Prostate gland (tissue), 2 donors: ENCODE results near the gene PRSS33. TPM values are rescaled to one million over a fixed set of nuclear protein-coding genes. Genes with fewer than 3 reads are reported as not detected.

ENCODE experiments used
- DNase-seq: peaks from one replicate; pipeline ENCODE4 v3.0.0-alpha.2; 2019; ENCODE audit warnings: low spot score
- H3K27ac ChIP-seq, 2 donors: fragments of 200-600 bp; sonication (generic); 2 replicates each; pipeline ENCODE4 v1.5.1; 2017 to 2019
- H3K27me3 ChIP-seq: fragments of 200-600 bp; sonication (generic); replicated peaks from 2 replicates; pipeline ENCODE4 v1.5.1; 2019; ENCODE audit not compliant: insufficient read depth
- H3K36me3 ChIP-seq, 2 donors: fragments of 200-600 bp; sonication (generic); 1 replicate in 1 of 2; 2 replicates in 1 of 2; pipeline versions ENCODE4 v1.5.1 to v1.8.1; 2017 to 2019
- H3K4me1 ChIP-seq: fragments of 200-600 bp; sonication (generic); replicated peaks from 2 replicates; pipeline ENCODE4 v1.5.1; 2019
- H3K4me3 ChIP-seq, 2 donors: fragments of 200-600 bp; sonication (generic); 2 replicates each; pipeline ENCODE4 v1.5.1; 2017 to 2019
- H3K9me3 ChIP-seq: fragments of 200-600 bp; sonication (generic); 2 replicates; pipeline ENCODE4 v1.5.1; 2017
- CTCF ChIP-seq, 4 experiments: fragments of 200-600 bp in 2 of 4; fragments of 450-650 bp in 2 of 4; sonication (generic) in 2 of 4; IDR thresholded peaks; 1 replicate in 3 of 4; 2 replicates in 1 of 4; pipeline ENCODE4 v1.5.1; 2016 to 2019; ENCODE audit warnings: antibody characterized with exemption in 4 of 4, mild to moderate bottlenecking in 2 of 4, moderate library complexity in 2 of 4
- POLR2A ChIP-seq: fragments of 450-650 bp; IDR thresholded peaks from one replicate; pipeline ENCODE4 v1.6.1; 2016; ENCODE audit warnings: antibody characterized with exemption, mild to moderate bottlenecking
- POLR2AphosphoS5 ChIP-seq: sonication (generic); formaldehyde crosslinking; IDR thresholded peaks from one replicate; pipeline ENCODE4 v1.6.1; 2017; ENCODE audit warnings: antibody characterized with exemption
- WGBS: methylation state at CpG from one replicate; pipeline ENCODE4 v1.1.5; 2018; 5-methylcytosine and 5-hydroxymethylcytosine counted together
- intact Hi-C: fragments of 100-400 bp; cut with DNase I; formaldehyde crosslinking; loops from one replicate; pipeline ENCODE4 v1.14.2; 2022
- total RNA-seq, 2 donors: library from RNA; depleted of rRNA; stranded (reverse); fragments of >200 nt; gene quantifications; one replicate each; pipeline ENCODE4 v1.1.0, GENCODE V29; 2016

PRSS33 gene
- total RNA-seq, 2 donors from 2014 or later = not detected

- H3K4me3 ChIP-seq = no peak overlapping the region
- H3K9me3 ChIP-seq = no peaks in the 10 kb centered on the region
- WGBS = 85% methylated on average over 7 of the region's 7 CpGs
- no peaks in the 10 kb centered on the region for H3K36me3 ChIP-seq
- H3K4me1 ChIP-seq = peaks cover 3% of the 10 kb centered on the region
- TF ChIP-seq CTCF (IDR thresholded peaks at IDR 0.05) = no peak
- TF ChIP-seq POLR2AphosphoS5 = no peak
- no peak for TF ChIP-seq POLR2A
- no peaks in the 10 kb centered on the region for H3K27me3 ChIP-seq
- DNase-seq = no peak
- intact Hi-C loops = no loop called here
- no peak overlapping the region for H3K27ac ChIP-seq
These were observed 38.5 kb downstream of the PRSS33 start for GRCh38 chr16:2748757-2749455.

DNA sequence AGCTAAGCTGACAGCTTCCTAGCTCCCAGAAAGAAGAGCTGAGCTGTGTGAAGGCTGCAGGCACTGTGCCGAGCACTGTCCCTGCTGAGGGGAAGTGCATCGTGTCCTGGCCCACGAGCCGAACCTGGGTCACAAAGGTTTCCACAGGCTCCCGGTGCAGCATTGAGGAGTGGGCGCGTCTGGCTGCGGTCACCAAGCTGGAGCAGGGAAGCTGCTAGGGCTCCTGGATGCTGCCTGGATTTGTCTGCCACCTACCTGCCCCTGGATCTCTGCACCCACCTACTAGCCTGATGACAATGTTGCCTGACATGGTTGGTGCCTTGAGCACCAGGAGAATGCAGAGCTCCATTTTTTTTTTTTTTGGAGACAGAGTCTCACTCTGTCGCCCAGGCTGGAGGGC is 41.4 kb downstream of the PRSS33 start:
- no peaks in the 10 kb centered on the region for H3K4me1 ChIP-seq
- H3K4me3 ChIP-seq = no peak overlapping the region
- intact Hi-C loops = no loop called here
- H3K27ac ChIP-seq = no peak overlapping the region
- WGBS = 80% methylated on average over 9 of the region's 9 CpGs
- no peaks in the 10 kb centered on the region for H3K9me3 ChIP-seq
- no peaks in the 10 kb centered on the region for H3K36me3 ChIP-seq
- H3K27me3 ChIP-seq = no peaks in the 10 kb centered on the region
- no peak for DNase-seq
- TF ChIP-seq POLR2A (no peak), CTCF (IDR thresholded peaks at IDR 0.05) (no peak), POLR2AphosphoS5 (no peak)

DNA sequence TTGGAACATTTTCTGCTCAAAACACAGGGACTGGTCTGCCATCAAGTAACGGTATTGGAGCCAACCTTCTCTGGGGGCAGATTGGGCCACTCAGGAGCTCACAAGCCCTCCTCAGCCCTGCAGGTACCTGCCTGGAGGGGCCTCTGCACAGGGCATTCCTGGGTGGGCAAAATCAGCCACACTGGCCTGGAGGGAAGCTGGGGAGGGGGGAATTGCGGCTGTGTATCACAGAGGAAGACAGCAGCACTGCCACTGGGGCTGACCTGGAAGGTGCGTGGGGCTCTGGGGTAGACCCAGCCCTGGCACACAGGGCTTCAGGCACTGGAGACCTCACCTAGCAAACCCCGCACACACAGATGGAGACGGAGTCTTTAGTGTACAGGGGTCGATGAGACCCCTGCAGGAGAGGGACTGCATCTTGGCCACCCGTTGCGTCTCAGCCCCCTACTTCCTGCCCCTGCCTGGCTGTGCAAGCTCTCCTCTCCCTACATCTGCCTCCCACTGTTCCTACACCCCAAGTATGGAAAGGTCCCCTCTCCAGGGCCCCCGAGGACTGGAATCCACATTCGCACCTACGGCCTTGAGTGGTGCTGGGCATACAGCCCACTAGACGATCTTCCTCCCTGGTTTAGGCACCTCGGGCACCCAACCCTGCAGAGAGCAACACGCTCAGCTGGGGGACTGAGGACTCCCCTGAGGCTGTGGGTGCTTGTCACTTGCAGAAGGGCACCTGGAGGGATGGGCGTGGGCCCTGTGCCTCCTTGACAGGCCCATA is 42.1 kb downstream of the PRSS33 start:
- Histone ChIP-seq H3K27ac (no peak overlapping the region), H3K9me3 (no peaks in the 10 kb centered on the region), H3K4me1 (no peaks in the 10 kb centered on the region), H3K27me3 (no peaks in the 10 kb centered on the region), H3K4me3 (no peak overlapping the region), H3K36me3 (no peaks in the 10 kb centered on the region)
- 75% methylated on average over 15 of the region's 15 CpGs for WGBS
- intact Hi-C loops = no loop called here
- no peak for TF ChIP-seq POLR2AphosphoS5
- no peak for TF ChIP-seq POLR2A
- no peak for TF ChIP-seq CTCF (IDR thresholded peaks at IDR 0.05)
- no peak for DNase-seq

DNA sequence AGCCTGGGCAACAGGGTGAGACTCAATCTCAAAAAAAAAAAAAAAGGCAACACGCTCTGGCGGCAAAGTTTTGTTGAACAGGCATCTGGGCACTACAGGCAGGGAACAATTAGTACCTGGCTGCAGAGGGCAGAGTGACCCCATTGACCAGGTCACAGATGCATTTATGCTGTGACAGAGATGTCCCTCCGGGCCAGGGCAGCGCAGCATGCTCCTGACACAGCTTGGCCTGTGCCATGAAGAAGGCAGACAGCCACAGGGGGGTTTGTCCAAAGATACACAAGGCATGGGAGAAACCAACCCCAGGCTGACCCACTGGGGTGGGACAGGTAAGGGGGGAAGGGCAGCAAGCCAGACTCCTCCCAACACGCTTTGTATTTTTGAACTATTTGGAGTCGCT is 42.6 kb downstream of the PRSS33 start:
- H3K9me3 ChIP-seq = no peaks in the 10 kb centered on the region
- no peak for TF ChIP-seq CTCF (IDR thresholded peaks at IDR 0.05)
- WGBS = 84% methylated on average over 6 of the region's 6 CpGs
- no peaks in the 10 kb centered on the region for H3K4me1 ChIP-seq
- no peaks in the 10 kb centered on the region for H3K27me3 ChIP-seq
- intact Hi-C loops = no loop called here
- no peak overlapping the region for H3K4me3 ChIP-seq
- no peak overlapping the region for H3K27ac ChIP-seq
- no peaks in the 10 kb centered on the region for H3K36me3 ChIP-seq
- DNase-seq = no peak
